Suprapubic skin (tissue), 3 donors: ENCODE measurements around the gene GNGT2.

Source experiments
- CTCF ChIP-seq, 2 donors: fragments of 200-600 bp in 1 of 2; fragments of 450-650 bp in 1 of 2; sonication (generic) in 1 of 2; IDR thresholded peaks; one replicate each; pipeline ENCODE4 v1.5.1; 2016 to 2019; ENCODE audit warnings: antibody characterized with exemption in 2 of 2, mild to moderate bottlenecking in 1 of 2, moderate library complexity in 1 of 2
- EP300 ChIP-seq: sonication (generic); formaldehyde crosslinking; IDR thresholded peaks from one replicate; pipeline ENCODE4 v1.6.1; 2017; ENCODE audit warnings: antibody characterized with exemption

GRCh38 chr17:49226771-49227435 lies 16.5 kb upstream of the GNGT2 start:
- no peak for TF ChIP-seq CTCF (IDR thresholded peaks at IDR 0.05)
- no peak for TF ChIP-seq EP300
